A549 (cell line): ENCODE measurements around the gene CHD6. TPM values are rescaled to one million over a fixed set of nuclear protein-coding genes. Genes with fewer than 3 reads are reported as not detected.

Experiments used
- ATAC-seq, 2 experiments: fragments of 200-7000 bp in 1 of 2; fragments of >200 bp in 1 of 2; cut with Nextera tagmentation in 1 of 2; cut with Tn5 transposase in 1 of 2; 3 replicates each; pipeline versions ENCODE4 v1.8.0 to v1.9.1; 2018 to 2020; ENCODE audit warnings: mild to moderate bottlenecking in 1 of 2, moderate library complexity in 1 of 2
- CTCF ChIA-PET: fragments of 300-600 bp; sonication (Branson Sonifier 250); formaldehyde crosslinking; extraction: SDS; loops from one replicate; lab custom pipeline; 2021; ENCODE audit warnings: antibody characterized with exemption, inconsistent platforms; lab: Yijun Ruan, JAX
- POLR2A ChIA-PET: fragments of 350-600 bp; formaldehyde crosslinking; extraction: SDS; loops from one replicate; lab custom pipeline; 2021; ENCODE audit warnings: antibody characterized with exemption, inconsistent platforms; lab: Yijun Ruan, JAX
- DNase-seq, 2 experiments: peaks; one replicate each; pipeline versions ENCODE4 v3.0.0 to v3.0.0-alpha.2; 2011 to 2016; ENCODE audit warnings: low read depth in 1 of 2, low spot score in 1 of 2
- FAIRE-seq: peaks from 2 replicates; lab custom pipeline; 2011; peaks lifted over from hg19 to GRCh38; lab: Jason Lieb, UNC
- H3K27ac ChIP-seq, 2 experiments: fragments of >200 bp; sonication (Bioruptor Twin); formaldehyde crosslinking; 3 replicates each; pipeline ENCODE4 v1.5.1; 2016 to 2017
- H3K4me1 ChIP-seq: fragments of >200 bp; sonication (Bioruptor Twin); formaldehyde crosslinking; 3 replicates; pipeline ENCODE4 v1.6.1; 2016
- H3K4me2 ChIP-seq: fragments of >200 bp; sonication (Bioruptor Twin); formaldehyde crosslinking; 3 replicates; pipeline ENCODE4 v1.6.1; 2016
- H3K4me3 ChIP-seq: fragments of >200 bp; sonication (Bioruptor Twin); formaldehyde crosslinking; 3 replicates; pipeline ENCODE4 v1.5.1; 2016
- H3K9me3 ChIP-seq: fragments of >200 bp; sonication (Bioruptor Twin); formaldehyde crosslinking; 3 replicates; pipeline ENCODE4 v1.6.1; 2016
- BHLHE40 ChIP-seq: IDR thresholded peaks from 2 replicates; pipeline ENCODE4 v1.6.1; 2012; ENCODE audit warnings: low read depth, low read length, inconsistent platforms
- CEBPB ChIP-seq, 2 experiments: fragments of >200 bp in 1 of 2; sonication (Bioruptor Twin) in 1 of 2; formaldehyde crosslinking in 1 of 2; IDR thresholded peaks; 2 replicates each; pipeline ENCODE4 v1.6.1; 2012 to 2016
- EHMT2 ChIP-seq: fragments of 200-600 bp; sonication (generic); IDR thresholded peaks from 2 replicates; pipeline ENCODE4 v1.6.1; 2016; ENCODE audit warnings: antibody characterized with exemption, low read depth, mild to moderate bottlenecking, moderate library complexity
- ELK1 ChIP-seq: fragments of 150-350 bp; IDR thresholded peaks from 2 replicates; pipeline ENCODE4 v1.6.1; 2014; ENCODE audit warnings: low read depth, mild to moderate bottlenecking, low read length
- EP300 ChIP-seq, 2 experiments: fragments of >200 bp; sonication (Bioruptor Twin); formaldehyde crosslinking; IDR thresholded peaks; 2 replicates in 1 of 2; 3 replicates in 1 of 2; pipeline ENCODE4 v1.6.1; 2016 to 2017
- ESRRA ChIP-seq: fragments of 150-350 bp; IDR thresholded peaks from 2 replicates; pipeline ENCODE4 v1.6.1; 2014; ENCODE audit warnings: mild to moderate bottlenecking, low read length, borderline replicate concordance
- FOSL2 ChIP-seq, 2 experiments: fragments of 450-650 bp in 1 of 2; fragments of >200 bp in 1 of 2; sonication (Bioruptor Twin) in 1 of 2; formaldehyde crosslinking; IDR thresholded peaks; 2 replicates each; pipeline versions ENCODE4 v1.5.0 to v1.6.1; 2016 to 2020; ENCODE audit warnings: mild to moderate bottlenecking in 1 of 2, moderate library complexity in 1 of 2
- GATA3 ChIP-seq: IDR thresholded peaks from 2 replicates; pipeline ENCODE4 v1.6.1; 2012; ENCODE audit warnings: borderline replicate concordance
- HDAC2 ChIP-seq: fragments of 200-600 bp; sonication (generic); IDR thresholded peaks from 2 replicates; pipeline ENCODE4 v1.6.1; 2016
- HOXA7 ChIP-seq: fragments of 250-450 bp; sonication (Bioruptor Pico); IDR thresholded peaks from 2 replicates; pipeline ENCODE4 v1.5.0; 2020; ENCODE audit warnings: mild to moderate bottlenecking, moderate library complexity
- HOXB13 ChIP-seq: fragments of 250-450 bp; sonication (Bioruptor Pico); IDR thresholded peaks from 2 replicates; pipeline ENCODE4 v1.5.0; 2020; ENCODE audit warnings: low read depth, mild to moderate bottlenecking, moderate library complexity
- HOXB5 ChIP-seq: fragments of 250-450 bp; sonication (Bioruptor Pico); IDR thresholded peaks from 2 replicates; pipeline ENCODE4 v1.5.0; 2020; ENCODE audit warnings: mild to moderate bottlenecking, moderate library complexity
- KDM1A ChIP-seq: fragments of 200-600 bp; sonication (generic); IDR thresholded peaks from 2 replicates; pipeline ENCODE4 v1.6.1; 2016; ENCODE audit warnings: low read depth, mild to moderate bottlenecking
- KDM5A ChIP-seq: fragments of 200-600 bp; sonication (generic); IDR thresholded peaks from 2 replicates; pipeline ENCODE4 v1.6.1; 2016; ENCODE audit warnings: antibody characterized with exemption, mild to moderate bottlenecking
- MYC ChIP-seq: IDR thresholded peaks from 2 replicates; pipeline ENCODE4 v1.6.1; 2012; ENCODE audit warnings: mild to moderate bottlenecking, inconsistent platforms, low read length, improper control_type of control experiment, borderline replicate concordance
- NFE2L2 ChIP-seq: fragments of 150-350 bp; conservative IDR thresholded peaks from 2 replicates; pipeline ENCODE4 v1.6.1; 2014; ENCODE audit warnings: low read length
- NR3C1 ChIP-seq: fragments of >200 bp; sonication (Bioruptor Twin); formaldehyde crosslinking; IDR thresholded peaks from 3 replicates; pipeline ENCODE4 v1.6.1; 2017
- RAD21 ChIP-seq, 2 experiments: fragments of >200 bp in 1 of 2; sonication (Bioruptor Twin) in 1 of 2; formaldehyde crosslinking in 1 of 2; IDR thresholded peaks in 1 of 2; conservative IDR thresholded peaks in 1 of 2; 2 replicates in 1 of 2; 3 replicates in 1 of 2; pipeline ENCODE4 v1.6.1; 2012 to 2018; ENCODE audit warnings: inconsistent platforms in 1 of 2
- RCOR1 ChIP-seq: fragments of 150-350 bp; IDR thresholded peaks from 2 replicates; pipeline ENCODE4 v1.6.1; 2014; ENCODE audit warnings: antibody characterized with exemption, low read length, low read depth
- RFX5 ChIP-seq: fragments of 450-650 bp; IDR thresholded peaks from 2 replicates; pipeline ENCODE4 v1.7.1; 2014; ENCODE audit warnings: antibody characterized with exemption, mild to moderate bottlenecking, moderate library complexity
- USF2 ChIP-seq: fragments of 450-650 bp; IDR thresholded peaks from 2 replicates; pipeline ENCODE4 v1.6.1; 2014; ENCODE audit warnings: antibody characterized with exemption
- ZC3H11A ChIP-seq: fragments of 450-650 bp; IDR thresholded peaks from 2 replicates; pipeline ENCODE4 v1.6.1; 2014; ENCODE audit warnings: antibody characterized with exemption, mild to moderate bottlenecking
- ZSCAN20 ChIP-seq: fragments of 250-450 bp; sonication (Bioruptor Pico); IDR thresholded peaks from 2 replicates; pipeline ENCODE4 v1.8.0; 2022; ENCODE audit warnings: mild to moderate bottlenecking, moderate library complexity
- WGBS: methylation state at CpG from one replicate; pipeline ENCODE4 v1.1.6; 2017; ENCODE audit errors: missing lambda C conversion rate; 5-methylcytosine and 5-hydroxymethylcytosine counted together
- polyA plus RNA-seq, 4 experiments: library from polyadenylated mRNA; depleted of rRNA in 3 of 4; stranded (reverse); fragments of >200 nt; fragmentation: RNase III in 1 of 4; extraction: RNeasy Plus Mini Kit Qiagen cat#74134 plus additional on column Dnase treatment in 1 of 4; gene quantifications; 2 replicates in 3 of 4; 3 replicates in 1 of 4; pipeline ENCODE4 v1.2.3, GENCODE V29; 2011 to 2017
- TF ChIP-seq, protein P1 (sequence below): fragments of >200 bp; sonication (Bioruptor Twin); formaldehyde crosslinking; IDR thresholded peaks from 3 replicates; pipeline ENCODE4 v1.6.1; 2016
- TF ChIP-seq, protein P2 (sequence below): IDR thresholded peaks from 2 replicates; pipeline ENCODE4 v1.6.1; 2012

CHD6 gene
- polyA plus RNA-seq, 2 of the 4 experiments (the other 2 are of a cell fraction): 8.2 to 22.6 TPM

GRCh38 chr20:41482647-41483552, 135.3 kb downstream of the CHD6 start:
- Histone ChIP-seq H3K4me3 (no peak overlapping the region), H3K27ac (peak overlapping the region in 1 of 2 experiments; percentile 72; a peak in 3 of 6 replicates), H3K9me3 (no peaks in the 10 kb centered on the region), H3K4me1 (peaks cover 33% of the 10 kb centered on the region), H3K4me2 (peak overlapping the region; percentile 22; the same call in 1 of the 3 replicates)
- FAIRE-seq (no peak), ATAC-seq (peak; percentile 69 to 85; a peak in 5 of 6 replicates), DNase-seq (peak in 1 of 2 experiments; percentile 48)
- TF ChIP-seq CEBPB (IDR thresholded peaks at IDR 0.05): peak; percentile 29 to 51; a peak in 1 of 4 replicates
- TF ChIP-seq RAD21 (conservative IDR thresholded peaks at IDR 0.05 in 1 of 2, IDR thresholded peaks at IDR 0.05 in 1 of 2): no peak
- TF ChIP-seq EP300 (IDR thresholded peaks at IDR 0.05): peak in 1 of 2 experiments; percentile 44; a peak in 1 of 5 replicates
- no peak for TF ChIP-seq HDAC2
- no peak for TF ChIP-seq FOSL2 (IDR thresholded peaks at IDR 0.05)
- TF ChIP-seq FOSL2 (CRISPR knock-in tag; IDR thresholded peaks at IDR 0.05): 0 out of 2 replicates have a peak, but pooled peaks have one; percentile 5
- no peak for TF ChIP-seq ELK1
- CTCF ChIA-PET: interaction anchor here (1.4 kb wide), 1 partner anchor 39 kb away, joined by 4 read pairs; no protein-coding TSS in a partner anchor
- 67% methylated on average over 6 of the region's 6 CpGs for WGBS
- POLR2A ChIA-PET: no interaction called here

DNA sequence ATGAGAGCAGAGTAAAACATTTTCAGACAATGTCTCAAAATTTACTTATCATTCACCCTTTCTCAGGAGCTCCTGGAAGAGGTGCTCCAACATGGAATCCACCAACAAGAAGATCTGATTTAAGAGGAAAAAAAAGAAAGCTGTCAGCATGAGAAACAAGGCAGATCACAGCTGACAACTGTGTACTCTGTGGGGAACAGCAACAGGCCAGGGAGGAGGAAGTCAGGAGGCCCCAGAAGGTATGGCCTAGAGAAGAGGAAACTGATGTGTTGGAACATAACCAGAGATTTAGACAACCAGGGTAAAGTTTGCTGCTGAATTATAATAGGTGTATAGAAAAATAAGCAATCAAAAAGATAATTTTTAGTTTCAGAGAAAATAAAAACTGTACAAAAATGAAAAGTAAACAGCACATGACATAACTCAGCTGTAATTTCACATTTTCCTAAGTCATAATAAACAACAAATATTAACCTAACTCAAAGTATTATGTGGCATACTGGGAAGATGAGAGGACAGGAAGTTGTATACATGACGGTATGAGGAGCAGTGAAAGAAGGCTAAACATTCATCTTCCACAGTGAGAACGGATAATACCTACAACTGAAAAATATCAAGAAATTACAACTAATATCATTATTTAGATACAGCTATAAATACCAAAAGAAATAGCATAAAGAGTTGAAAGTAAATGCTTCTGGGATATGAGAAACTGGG, 138.0 kb downstream of the CHD6 start:
- Histone ChIP-seq H3K4me1 (peaks cover 52% of the 10 kb centered on the region), H3K27ac (peak overlapping the region in 1 of 2 experiments; percentile 29; a peak in 1 of 6 replicates), H3K4me3 (no peak overlapping the region), H3K9me3 (no peaks in the 10 kb centered on the region), H3K4me2 (no peak overlapping the region)
- TF ChIP-seq, protein P1, sequence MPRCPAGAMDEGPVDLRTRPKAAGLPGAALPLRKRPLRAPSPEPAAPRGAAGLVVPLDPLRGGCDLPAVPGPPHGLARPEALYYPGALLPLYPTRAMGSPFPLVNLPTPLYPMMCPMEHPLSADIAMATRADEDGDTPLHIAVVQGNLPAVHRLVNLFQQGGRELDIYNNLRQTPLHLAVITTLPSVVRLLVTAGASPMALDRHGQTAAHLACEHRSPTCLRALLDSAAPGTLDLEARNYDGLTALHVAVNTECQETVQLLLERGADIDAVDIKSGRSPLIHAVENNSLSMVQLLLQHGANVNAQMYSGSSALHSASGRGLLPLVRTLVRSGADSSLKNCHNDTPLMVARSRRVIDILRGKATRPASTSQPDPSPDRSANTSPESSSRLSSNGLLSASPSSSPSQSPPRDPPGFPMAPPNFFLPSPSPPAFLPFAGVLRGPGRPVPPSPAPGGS: no peak
- TF ChIP-seq BHLHE40 (no peak), USF2 (no peak), KDM1A (no peak), CEBPB (IDR thresholded peaks at IDR 0.05) (no peak), NR3C1 (no peak), ESRRA (no peak), HOXB5 (CRISPR knock-in tag) (no peak), RFX5 (no peak), ZC3H11A (no peak), ZSCAN20 (CRISPR knock-in tag) (no peak), HOXB13 (no peak), MYC (no peak), NFE2L2 (no peak), GATA3 (no peak), EHMT2 (no peak), HOXA7 (CRISPR knock-in tag) (no peak), KDM5A (no peak), RCOR1 (no peak)
- TF ChIP-seq, protein P2, sequence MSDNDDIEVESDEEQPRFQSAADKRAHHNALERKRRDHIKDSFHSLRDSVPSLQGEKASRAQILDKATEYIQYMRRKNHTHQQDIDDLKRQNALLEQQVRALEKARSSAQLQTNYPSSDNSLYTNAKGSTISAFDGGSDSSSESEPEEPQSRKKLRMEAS: no peak
- POLR2A ChIA-PET: no interaction called here
- FAIRE-seq (no peak), DNase-seq (no peak), ATAC-seq (no peak)
- 92% methylated on average over 2 of the region's 2 CpGs for WGBS
- CTCF ChIA-PET: no interaction called here
